Pancreas (tissue), 10 donors: ENCODE data around the gene C1QTNF12. TPM values are rescaled to one million over a fixed set of nuclear protein-coding genes. Genes with fewer than 3 reads are reported as not detected.

Source experiments
- ATAC-seq, 4 donors: fragments of 200-7000 bp; cut with Tn5 transposase; one replicate each; pipeline versions ENCODE4 v1.8.0 to v1.9.1; 2020; ENCODE audit warnings: mild to moderate bottlenecking in 4 of 4, moderate library complexity in 4 of 4
- DNase-seq, 6 donors: peaks; one replicate each; pipeline ENCODE4 v3.0.0-alpha.2; 2020
- FAIRE-seq: peaks from 2 replicates; lab custom pipeline; 2012; peaks lifted over from hg19 to GRCh38; lab: Jason Lieb, UNC
- H3K27ac ChIP-seq, 4 donors: fragments of 200-600 bp; sonication (generic); 1 replicate in 3 of 4; 2 replicates in 1 of 4; pipeline versions ENCODE4 v1.5.0 to v1.8.0; 2020
- H3K27me3 ChIP-seq, 4 donors: fragments of 200-600 bp; one replicate each; pipeline ENCODE4 v1.8.0; 2021
- H3K36me3 ChIP-seq, 3 donors: fragments of 200-600 bp; sonication (generic) in 1 of 3; one replicate each; pipeline versions ENCODE4 v1.5.0 to v1.8.0; 2020 to 2021
- H3K4me1 ChIP-seq, 3 donors: fragments of 200-600 bp; one replicate each; pipeline ENCODE4 v1.8.0; 2021
- H3K4me3 ChIP-seq, 4 donors: fragments of 200-600 bp; sonication (generic) in 2 of 4; one replicate each; pipeline versions ENCODE4 v1.5.0 to v1.8.0; 2020 to 2021
- H3K9me3 ChIP-seq, 4 donors: fragments of 200-600 bp; one replicate each; pipeline ENCODE4 v1.8.0; 2021
- WGBS, 2 donors: extraction: QIAGEN DNeasy Blood & Tissue Kit; methylation state at CpG; one replicate each; pipeline ENCODE4 v1.1.7; 2013; 5-methylcytosine and 5-hydroxymethylcytosine counted together
- intact Hi-C, 3 donors: fragments of 100-400 bp; cut with DNase I; formaldehyde crosslinking; loops; one replicate each; pipeline versions ENCODE4 v1.11.1 to v1.14.2; 2022
- polyA plus RNA-seq, 2 donors: library from polyadenylated mRNA; stranded (reverse); fragments of 200-250 nt; gene quantifications; one replicate each; pipeline ENCODE4 v1.2.3, GENCODE V29; 2013
- total RNA-seq, 6 donors: library from RNA; stranded (reverse); fragmentation: NEBNext Ultra II Directional in 4 of 6; extraction: Animal tissue kit (Norgen Biotek cat#: 25700) in 4 of 6; gene quantifications; one replicate each; pipeline versions ENCODE4 v1.2.1 to v1.2.4, GENCODE V29; 2021 to 2023
- TF ChIP-seq, protein P1 (sequence below), 4 donors: fragments of 200-600 bp; sonication (generic) in 3 of 4; IDR thresholded peaks; one replicate each; pipeline versions ENCODE4 v1.5.0 to v1.8.0; 2021; ENCODE audit warnings: antibody characterized with exemption in 4 of 4
- donor health status: healthy with polysubstance abuse.
- donor health status: DM: no; HTN: no; CAD: no; lungs with moderate emphysema.
- donor health status: DM: no; HTN: no; CAD: no.
- donor health status: control.
- donor health status: control.
- donor health status: Bipolar disorder and iron deficiency.
- donor health status: DM: yes; HTN: yes; CAD: no.
- donor health status: DM: no; HTN: no; CAD: no.
- donor health status: DM: no; HTN: no; CAD: no.
- donor health status: DM: yes; HTN: yes; CAD: no.

C1QTNF12 gene
- total and polyA plus RNA-seq, 8 donors = 0.43 to 4.8 (median 1.0) TPM

DNA sequence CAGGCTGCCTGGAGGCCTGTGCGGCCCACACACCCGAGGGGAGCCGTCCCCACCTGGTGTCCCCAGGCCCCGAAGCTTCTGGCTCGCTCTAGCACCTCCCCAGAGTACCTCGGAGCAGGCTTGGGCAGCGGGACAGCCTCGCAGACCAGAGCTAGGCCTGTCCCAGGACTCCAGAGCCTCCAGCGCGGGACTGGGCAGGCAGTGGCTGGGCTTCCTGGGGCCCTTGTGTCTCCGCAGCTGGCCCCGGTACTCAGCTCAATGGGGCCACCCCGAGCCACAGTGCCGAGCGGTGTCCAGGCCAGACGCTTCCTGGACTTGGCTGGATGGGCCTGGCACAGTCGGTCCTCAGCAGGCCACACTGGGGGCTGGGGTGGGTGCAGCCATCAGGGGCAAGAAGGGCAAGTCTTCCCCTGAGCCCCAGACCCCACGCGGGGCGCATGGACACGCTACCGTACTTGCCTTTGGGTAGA is 38.6 kb upstream of the C1QTNF12 start:
- Histone ChIP-seq H3K9me3 (no peaks in the 10 kb centered on the region), H3K4me3 (no peak overlapping the region), H3K36me3 (no peaks in the 10 kb centered on the region), H3K27ac (no peak overlapping the region), H3K4me1 (peaks cover 5 to 11% (median 10%) of the 10 kb centered on the region in 3 donors), H3K27me3 (peaks cover 0 to 4% (median 0%) of the 10 kb centered on the region in 4 donors)
- ATAC-seq (no peak), FAIRE-seq (no peak), DNase-seq (peak in 2 of 6 donors; percentile 23 to 72)
- intact Hi-C loops = loop anchor here in 1 of 3 donors (10.0 kb wide), 1 partner anchor 300 kb away; the partner anchor contains the start of gene PERM1
- TF ChIP-seq, protein P1, sequence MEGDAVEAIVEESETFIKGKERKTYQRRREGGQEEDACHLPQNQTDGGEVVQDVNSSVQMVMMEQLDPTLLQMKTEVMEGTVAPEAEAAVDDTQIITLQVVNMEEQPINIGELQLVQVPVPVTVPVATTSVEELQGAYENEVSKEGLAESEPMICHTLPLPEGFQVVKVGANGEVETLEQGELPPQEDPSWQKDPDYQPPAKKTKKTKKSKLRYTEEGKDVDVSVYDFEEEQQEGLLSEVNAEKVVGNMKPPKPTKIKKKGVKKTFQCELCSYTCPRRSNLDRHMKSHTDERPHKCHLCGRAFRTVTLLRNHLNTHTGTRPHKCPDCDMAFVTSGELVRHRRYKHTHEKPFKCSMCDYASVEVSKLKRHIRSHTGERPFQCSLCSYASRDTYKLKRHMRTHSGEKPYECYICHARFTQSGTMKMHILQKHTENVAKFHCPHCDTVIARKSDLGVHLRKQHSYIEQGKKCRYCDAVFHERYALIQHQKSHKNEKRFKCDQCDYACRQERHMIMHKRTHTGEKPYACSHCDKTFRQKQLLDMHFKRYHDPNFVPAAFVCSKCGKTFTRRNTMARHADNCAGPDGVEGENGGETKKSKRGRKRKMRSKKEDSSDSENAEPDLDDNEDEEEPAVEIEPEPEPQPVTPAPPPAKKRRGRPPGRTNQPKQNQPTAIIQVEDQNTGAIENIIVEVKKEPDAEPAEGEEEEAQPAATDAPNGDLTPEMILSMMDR (IDR thresholded peaks at IDR 0.05) = no peak
- 92 to 93% methylated on average over 22 of the region's 22 CpGs for WGBS, 2 donors

- Histone ChIP-seq H3K4me1 (peaks cover 5 to 11% (median 10%) of the 10 kb centered on the region in 3 donors), H3K27me3 (peaks cover 0 to 4% (median 0%) of the 10 kb centered on the region in 4 donors), H3K9me3 (no peaks in the 10 kb centered on the region), H3K36me3 (no peaks in the 10 kb centered on the region), H3K27ac (no peak overlapping the region), H3K4me3 (no peak overlapping the region)
- FAIRE-seq (no peak), ATAC-seq (no peak), DNase-seq (peak in 3 of 6 donors; percentile 22 to 74 (median 45))
- WGBS, 2 donors = 74 to 88% methylated on average over 27 to 32 of the region's 32 CpGs
- TF ChIP-seq, protein P1 (IDR thresholded peaks at IDR 0.05) = no peak
- intact Hi-C loops = loop anchor here in 1 of 3 donors (10.0 kb wide), 1 partner anchor 300 kb away; the partner anchor contains the start of gene PERM1
Measured at GRCh38 chr1:1284221-1285101, 37.9 kb upstream of the C1QTNF12 start.

DNA sequence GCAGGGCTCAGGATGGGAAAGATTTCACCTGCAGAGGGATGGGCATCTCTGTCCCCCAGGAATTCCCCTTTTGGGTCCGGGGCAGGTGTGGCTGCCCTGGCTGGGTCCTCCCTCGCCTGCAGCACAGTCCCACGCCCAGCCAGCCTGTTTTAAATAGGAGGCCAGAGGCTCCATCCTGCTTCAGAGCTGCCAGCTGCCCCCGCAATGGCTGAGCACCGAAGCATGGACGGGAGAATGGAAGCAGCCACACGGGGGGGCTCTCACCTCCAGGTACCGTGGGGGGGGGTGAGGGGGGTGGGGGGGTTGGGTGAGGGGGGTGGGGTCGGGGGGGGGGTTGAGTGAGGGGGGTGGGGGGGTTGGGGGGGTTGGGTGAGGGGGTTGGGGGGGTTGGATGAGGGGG is 37.3 kb upstream of the C1QTNF12 start:
- DNase-seq (peak in 2 of 6 donors; percentile 30 to 55), FAIRE-seq (no peak), ATAC-seq (no peak)
- Histone ChIP-seq H3K9me3 (no peaks in the 10 kb centered on the region), H3K27ac (no peak overlapping the region), H3K36me3 (no peaks in the 10 kb centered on the region), H3K4me1 (peaks cover 5 to 11% (median 10%) of the 10 kb centered on the region in 3 donors), H3K4me3 (no peak overlapping the region), H3K27me3 (peaks cover 0 to 4% (median 0%) of the 10 kb centered on the region in 4 donors)
- TF ChIP-seq, protein P1 (IDR thresholded peaks at IDR 0.05) = no peak
- intact Hi-C loops = loop anchor here in 1 of 3 donors (10.0 kb wide), 1 partner anchor 299 kb away; the partner anchor contains the start of gene PERM1
- 10 to 26% methylated on average over 8 of the region's 9 CpGs for WGBS, 2 donors

DNA sequence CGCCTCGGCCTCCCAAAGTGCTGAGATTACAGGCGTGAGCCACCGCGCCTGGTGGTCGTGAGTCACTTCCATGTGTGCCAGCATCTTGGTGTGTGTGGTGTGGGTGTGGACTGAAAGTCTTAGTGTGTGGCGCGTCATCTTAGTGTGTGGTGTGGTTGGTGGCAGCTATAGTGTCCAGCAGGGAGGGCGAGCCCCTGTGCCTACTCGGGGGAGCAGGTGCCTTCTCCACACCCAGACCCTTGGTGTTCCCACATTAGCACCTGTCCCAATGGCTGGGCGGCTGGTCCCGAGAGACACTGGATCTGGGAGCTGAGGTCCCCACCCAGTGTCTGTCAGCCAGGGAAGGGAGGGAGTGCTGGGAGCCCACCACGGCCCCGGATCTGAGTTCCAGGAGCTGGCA is 36.5 kb upstream of the C1QTNF12 start:
- ATAC-seq = no peak
- WGBS, 2 donors = 80 to 85% methylated on average over 14 of the region's 14 CpGs
- intact Hi-C loops = loop anchor here in 1 of 3 donors (10.0 kb wide), 1 partner anchor 298 kb away; the partner anchor contains the start of gene PERM1

More for the DNA sequence above, 36.5 kb upstream of the C1QTNF12 start:
- FAIRE-seq (no peak), DNase-seq (peak in 1 of 6 donors; percentile 42)
- Histone ChIP-seq H3K27me3 (peaks cover 0 to 4% (median 0%) of the 10 kb centered on the region in 4 donors), H3K27ac (no peak overlapping the region), H3K4me3 (no peak overlapping the region), H3K9me3 (no peaks in the 10 kb centered on the region), H3K4me1 (peaks cover 5 to 11% (median 10%) of the 10 kb centered on the region in 3 donors), H3K36me3 (no peaks in the 10 kb centered on the region)
- TF ChIP-seq, protein P1 (IDR thresholded peaks at IDR 0.05) = no peak
